NCI-H1417 treated with DMSO at 0.1 percent for 48 hours (cell line): Measurements from ENCODE around the gene HIRIP3.

ENCODE experiments used
- DNase-seq: peaks from one replicate; lab custom pipeline; 2025; lab: John Stamatoyannopoulos, UW

HIRIP3 gene

GRCh38 chr16:29983420-29984136 is 11.8 kb downstream of the HIRIP3 start:
- DNase-seq = no peak

GRCh38 chr16:29982560-29983419 is 12.6 kb downstream of the HIRIP3 start:
- no peak for DNase-seq

GRCh38 chr16:29978564-29979270 is 16.7 kb downstream of the HIRIP3 start:
- no peak for DNase-seq

- DNase-seq = no peak
Observed at GRCh38 chr16:29978081-29978480, 17.3 kb downstream of the HIRIP3 start.

- no peak for DNase-seq
Observed at GRCh38 chr16:29977063-29977825, 18.2 kb downstream of the HIRIP3 start.

- no peak for DNase-seq
Observed at GRCh38 chr16:29975811-29976511, 19.5 kb downstream of the HIRIP3 start.

GRCh38 chr16:29975134-29975538 is 20.3 kb downstream of the HIRIP3 start:
- no peak for DNase-seq

- no peak for DNase-seq
Observed at GRCh38 chr16:29974291-29975133, 20.9 kb downstream of the HIRIP3 start.

- DNase-seq = peak; percentile 87
Observed at GRCh38 chr16:29973384-29974246, 21.8 kb downstream of the HIRIP3 start, which contains the start of gene TAOK2. Gene TAOK2 (plus strand): TSS chr16:29973868. CDS start chr16:29977773, 3,905 bp downstream.

GRCh38 chr16:29972992-29973383 is 22.4 kb downstream of the HIRIP3 start:
- DNase-seq = no peak

GRCh38 chr16:29972500-29972899 is 22.9 kb downstream of the HIRIP3 start:
- DNase-seq = no peak

- no peak for DNase-seq
Observed at GRCh38 chr16:29971304-29971703, 24.1 kb downstream of the HIRIP3 start.

GRCh38 chr16:29968205-29968604 is 27.2 kb downstream of the HIRIP3 start:
- DNase-seq = no peak

GRCh38 chr16:29963021-29963743 is 32.2 kb downstream of the HIRIP3 start:
- DNase-seq = no peak

GRCh38 chr16:29962344-29962994 is 32.9 kb downstream of the HIRIP3 start:
- no peak for DNase-seq

GRCh38 chr16:29961479-29962343 is 33.7 kb downstream of the HIRIP3 start, which contains the start of gene TMEM219:
Gene TMEM219 (plus strand): TSS chr16:29962079. CDS start chr16:29963144, 1,065 bp downstream.
- peak; percentile 68 for DNase-seq

GRCh38 chr16:29961127-29961478 is 34.3 kb downstream of the HIRIP3 start:
- DNase-seq = no peak
